HepG2 (cell line): ENCODE data around the gene TTLL6. TPM values are rescaled to one million over a fixed set of nuclear protein-coding genes. Genes with fewer than 3 reads are reported as not detected.

ENCODE experiments used
- ATAC-seq: fragments of 200-7000 bp; cut with Tn5 transposase; 3 replicates; pipeline ENCODE4 v1.9.1; 2020; ENCODE audit warnings: mild to moderate bottlenecking, moderate library complexity
- BruUV-seq: library from RNA; stranded (reverse); fragments of 400-500 nt; replicated peaks from 2 replicates; lab custom pipeline; 2021; lab: Mats Ljungman, UMichigan
- CTCF ChIA-PET: fragments of 300-600 bp; formaldehyde crosslinking; extraction: SDS; loops from one replicate; lab custom pipeline; 2021; ENCODE audit warnings: low total read pairs, inconsistent platforms, low intra/inter-chr PET ratio; lab: Yijun Ruan, JAX
- POLR2A ChIA-PET: fragments of 350-600 bp; sonication (Branson Sonifier 250); formaldehyde crosslinking; loops from one replicate; lab custom pipeline; 2020; ENCODE audit warnings: antibody characterized with exemption, inconsistent platforms; lab: Yijun Ruan, JAX
- DNase-seq: peaks from one replicate; pipeline ENCODE4 v3.0.0-alpha.2; 2015; ENCODE audit warnings: low spot score
- FAIRE-seq: peaks from 3 replicates; lab custom pipeline; 2011; peaks lifted over from hg19 to GRCh38; lab: Jason Lieb, UNC
- H2AFZ ChIP-seq: one replicate; pipeline ENCODE4 v1.6.1; 2011; ENCODE audit warnings: low read length, inconsistent platforms
- H3K27ac ChIP-seq: fragments of 300-600 bp; 3 replicates; pipeline ENCODE4 v1.8.0; 2011; ENCODE audit warnings: mixed run types, mild to moderate bottlenecking, mixed read lengths, low read length, inconsistent platforms; ENCODE audit not compliant: insufficient read depth; ENCODE audit errors: extremely low read length
- H3K27me3 ChIP-seq, 2 experiments: fragments of 200-600 bp in 1 of 2; 2 replicates in 1 of 2; 3 replicates in 1 of 2; pipeline versions ENCODE4 v1.6.0 to v1.8.0; 2011; ENCODE audit warnings: low read length in 2 of 2, mild to moderate bottlenecking in 2 of 2, moderate library complexity in 2 of 2, inconsistent platforms in 1 of 2; ENCODE audit not compliant: insufficient read depth in 2 of 2, control insufficient read depth in 1 of 2
- H3K36me3 ChIP-seq, 2 experiments: fragments of 200-600 bp in 1 of 2; replicated peaks in 1 of 2; 2 replicates in 1 of 2; 3 replicates in 1 of 2; pipeline versions ENCODE4 v1.5.1 to v1.8.0; 2011; ENCODE audit warnings: low read length in 2 of 2, inconsistent platforms in 1 of 2; ENCODE audit not compliant: insufficient read depth in 2 of 2, control insufficient read depth in 1 of 2
- H3K4me1 ChIP-seq: 2 replicates; pipeline ENCODE4 v1.5.1; 2012; ENCODE audit warnings: low read length, inconsistent platforms; ENCODE audit not compliant: insufficient read depth
- H3K4me2 ChIP-seq: 2 replicates; pipeline ENCODE4 v1.6.0; 2011; ENCODE audit warnings: low read depth, low read length, inconsistent platforms
- H3K4me3 ChIP-seq, 3 experiments: fragments of 200-600 bp in 1 of 3; sonication (generic), shearing (Covaris generic) in 1 of 3; replicated peaks in 1 of 3; 2 replicates each; pipeline ENCODE4 v1.5.1; 2011 to 2016; ENCODE audit warnings: low read length in 3 of 3, inconsistent platforms in 2 of 3, low read depth in 2 of 3, mild to moderate bottlenecking in 2 of 3, control low read depth in 1 of 3, mixed read lengths in 1 of 3; ENCODE audit not compliant: insufficient read depth in 1 of 3
- H3K79me2 ChIP-seq: one replicate; pipeline ENCODE4 v1.6.1; 2011; ENCODE audit warnings: low read length, inconsistent platforms; ENCODE audit not compliant: insufficient read depth
- H3K9ac ChIP-seq: 2 replicates; pipeline ENCODE4 v1.6.0; 2011; ENCODE audit warnings: mild to moderate bottlenecking, low read depth, low read length, inconsistent platforms; ENCODE audit not compliant: insufficient read depth
- H3K9me3 ChIP-seq: 2 replicates; pipeline ENCODE4 v1.5.1; 2012; ENCODE audit warnings: mild to moderate bottlenecking, low read length
- H4K20me1 ChIP-seq: 2 replicates; pipeline ENCODE4 v1.6.0; 2011; ENCODE audit warnings: inconsistent platforms, mild to moderate bottlenecking, low read length, moderate library complexity; ENCODE audit not compliant: insufficient read depth
- CERS6 ChIP-seq: sonication (generic); formaldehyde crosslinking; IDR thresholded peaks from 2 replicates; pipeline ENCODE4 v1.5.0; 2020; ENCODE audit warnings: missing genetic modification reagents
- PTBP1 ChIP-seq: fragments of 200-400 bp; formaldehyde crosslinking; IDR thresholded peaks from 2 replicates; pipeline ENCODE4 v1.6.1; 2018; ENCODE audit warnings: low read length, low read depth; ENCODE audit not compliant: poor library complexity, severe bottlenecking
- WGBS: methylation state at CpG from one replicate; pipeline ENCODE4 v1.1.6; 2017; ENCODE audit warnings: low lambda C conversion rate; 5-methylcytosine and 5-hydroxymethylcytosine counted together
- in situ Hi-C: cut with HindIII; loops from 2 replicates; pipeline ENCODE4 v1.10.0; 2017; ENCODE audit warnings: low pct_unique_long_range_greater_than_20kb; ENCODE audit not compliant: extremely low pct_ligation_motif_present
- intact Hi-C: fragments of 100-400 bp; cut with micrococcal nuclease; formaldehyde crosslinking; loops from one replicate; pipeline ENCODE4 v1.10.0; 2022; ENCODE audit not compliant: unreplicated experiment
- polyA plus RNA-seq, 8 experiments: library from polyadenylated mRNA; depleted of rRNA in 3 of 8; stranded (reverse) in 7 of 8; unstranded in 1 of 8; fragments of >200 nt; fragmentation: Illumina TruSeq in 4 of 8; extraction: Trizol in 4 of 8; gene quantifications; 2 replicates each; pipeline versions ENCODE4 v1.2.1 to v1.2.3, GENCODE V29; 2011 to 2016; ENCODE audit warnings: low read depth in 4 of 8, missing spikeins in 1 of 8, mixed read lengths in 1 of 8; ENCODE audit not compliant: insufficient read depth in 1 of 8
- total RNA-seq, 5 experiments: library from RNA; depleted of rRNA; stranded (reverse); fragments of >200 nt; fragmentation: Illumina TruSeq; extraction: Trizol; gene quantifications; 2 replicates each; pipeline ENCODE4 v1.2.3, GENCODE V29; 2016; ENCODE audit warnings: low read depth in 1 of 5

TTLL6 gene
- total and polyA plus RNA-seq, 2 of the 13 experiments (the other 11 are each of a cell fraction or from before 2014, with no cell fraction given): 0.04 to 0.08 TPM

- no TSS peak for BruUV-seq
- ATAC-seq (no peak), FAIRE-seq (no peak), DNase-seq (no peak)
- ChIA-PET CTCF (no interaction called here), POLR2A (no interaction called here)
- Histone ChIP-seq H3K27ac (no peak within 1 kb of the TSS), H3K9me3 (no peaks in the 10 kb centered on the region), H3K4me1 (peaks cover 8% of the 10 kb centered on the region), H2AFZ (no peak within 1 kb of the TSS), H3K27me3 (peaks cover 20 to 92% of the 10 kb centered on the region in 2 experiments; a peak in 4 of 5 replicates), H3K4me3 (no peak within 1 kb of the TSS), H3K4me2 (no peak within 1 kb of the TSS), H3K9ac (no peak within 1 kb of the TSS), H3K36me3 (no peaks in the 10 kb centered on the region), H4K20me1 (peaks cover 4% of the 10 kb centered on the region; the same call in 1 of the 2 replicates), H3K79me2 (no peaks in the 10 kb centered on the region)
- in situ Hi-C loops (loop anchor here (5.0 kb wide), 2 partner anchors 59 to 149 kb away; no protein-coding TSS in a partner anchor), intact Hi-C loops (no loop called here)
- TF ChIP-seq PTBP1 (peak; percentile 33), CERS6 (CRISPR knock-in tag) (no peak)
- 34% methylated on average over 39 of the region's 55 CpGs for WGBS
Observed at GRCh38 chr17:48728232-48729231, 88.5 kb downstream of the TTLL6 start, which contains the start of gene HOXB13. Gene HOXB13, minus strand, starts transcription at chr17:48728750. Its CDS starts 157 bp downstream, at chr17:48728593.
